Activated naive CD4-positive, alpha-beta T cell treated with anti-CD3 and anti-CD28 coated beads, Interleukin-2, amount 50 U/mL, for 24 hours (primary cell): ENCODE measurements around the gene CRTAC1.

Experiments
- H3K27ac Mint-ChIP-seq: one replicate; pipeline ENCODE4 v1.8.0; 2021; ENCODE audit warnings: mild to moderate bottlenecking, mixed read lengths
- H3K27me3 Mint-ChIP-seq: one replicate; pipeline ENCODE4 v1.8.0; 2021; ENCODE audit warnings: mixed read lengths
- H3K36me3 Mint-ChIP-seq: one replicate; pipeline ENCODE4 v1.8.0; 2021; ENCODE audit warnings: mixed read lengths
- H3K4me1 Mint-ChIP-seq: one replicate; pipeline ENCODE4 v1.8.0; 2021; ENCODE audit warnings: mixed read lengths
- H3K4me3 Mint-ChIP-seq: one replicate; pipeline ENCODE4 v1.8.0; 2021; ENCODE audit warnings: mild to moderate bottlenecking, mixed read lengths
- H3K9me3 Mint-ChIP-seq: one replicate; pipeline ENCODE4 v1.8.0; 2021; ENCODE audit warnings: mixed read lengths

Gene CRTAC1

GRCh38 chr10:97961945-97962344 is 68.5 kb downstream of the CRTAC1 start:
- Mint-ChIP-seq H3K9me3 (no peaks in the 10 kb centered on the region), H3K27me3 (peaks cover 30% of the 10 kb centered on the region), H3K27ac (no peak overlapping the region), H3K4me3 (no peak overlapping the region), H3K36me3 (no peaks in the 10 kb centered on the region), H3K4me1 (no peaks in the 10 kb centered on the region)

GRCh38 chr10:97960269-97961056 is 70.0 kb downstream of the CRTAC1 start:
- Mint-ChIP-seq H3K4me1 (no peaks in the 10 kb centered on the region), H3K9me3 (no peaks in the 10 kb centered on the region), H3K27me3 (peaks cover 30% of the 10 kb centered on the region), H3K36me3 (no peaks in the 10 kb centered on the region), H3K27ac (no peak overlapping the region), H3K4me3 (no peak overlapping the region)

- H3K4me1 Mint-ChIP-seq, result no peaks in the 10 kb centered on the region
- peaks cover 23% of the 10 kb centered on the region for H3K27me3 Mint-ChIP-seq
- H3K4me3 Mint-ChIP-seq, result no peak overlapping the region
- peaks cover 2% of the 10 kb centered on the region for H3K36me3 Mint-ChIP-seq
- H3K27ac Mint-ChIP-seq, result no peak overlapping the region
- peaks cover 7% of the 10 kb centered on the region for H3K9me3 Mint-ChIP-seq
These were observed 81.0 kb downstream of the CRTAC1 start for GRCh38 chr10:97949462-97949861.

GRCh38 chr10:97948822-97949221 is 81.6 kb downstream of the CRTAC1 start:
- H3K9me3 Mint-ChIP-seq, result peaks cover 7% of the 10 kb centered on the region
- no peak overlapping the region for H3K4me3 Mint-ChIP-seq
- no peaks in the 10 kb centered on the region for H3K4me1 Mint-ChIP-seq
- peaks cover 23% of the 10 kb centered on the region for H3K27me3 Mint-ChIP-seq
- no peak overlapping the region for H3K27ac Mint-ChIP-seq
- H3K36me3 Mint-ChIP-seq, result peaks cover 2% of the 10 kb centered on the region

GRCh38 chr10:97944772-97945171 is 85.6 kb downstream of the CRTAC1 start:
- peaks cover 2% of the 10 kb centered on the region for H3K36me3 Mint-ChIP-seq
- H3K4me3 Mint-ChIP-seq, result no peak overlapping the region
- H3K9me3 Mint-ChIP-seq, result peaks cover 7% of the 10 kb centered on the region
- no peak overlapping the region for H3K27ac Mint-ChIP-seq
- H3K4me1 Mint-ChIP-seq, result no peaks in the 10 kb centered on the region
- peaks cover 27% of the 10 kb centered on the region for H3K27me3 Mint-ChIP-seq

GRCh38 chr10:97943294-97943693 is 87.1 kb downstream of the CRTAC1 start:
- peaks cover 4% of the 10 kb centered on the region for H3K9me3 Mint-ChIP-seq
- H3K36me3 Mint-ChIP-seq, result peaks cover 2% of the 10 kb centered on the region
- no peaks in the 10 kb centered on the region for H3K4me1 Mint-ChIP-seq
- H3K27me3 Mint-ChIP-seq, result peaks cover 21% of the 10 kb centered on the region
- no peak overlapping the region for H3K4me3 Mint-ChIP-seq
- H3K27ac Mint-ChIP-seq, result no peak overlapping the region

GRCh38 chr10:97940534-97940933 is 89.9 kb downstream of the CRTAC1 start:
- H3K27me3 Mint-ChIP-seq, result peaks cover 12% of the 10 kb centered on the region
- peaks cover 2% of the 10 kb centered on the region for H3K36me3 Mint-ChIP-seq
- H3K4me1 Mint-ChIP-seq, result no peaks in the 10 kb centered on the region
- no peak overlapping the region for H3K27ac Mint-ChIP-seq
- no peaks in the 10 kb centered on the region for H3K9me3 Mint-ChIP-seq
- H3K4me3 Mint-ChIP-seq, result no peak overlapping the region

GRCh38 chr10:97939446-97939990 is 90.9 kb downstream of the CRTAC1 start:
- no peaks in the 10 kb centered on the region for H3K4me1 Mint-ChIP-seq
- no peaks in the 10 kb centered on the region for H3K36me3 Mint-ChIP-seq
- H3K27ac Mint-ChIP-seq, result no peak overlapping the region
- H3K9me3 Mint-ChIP-seq, result no peaks in the 10 kb centered on the region
- no peak overlapping the region for H3K4me3 Mint-ChIP-seq
- peaks cover 8% of the 10 kb centered on the region for H3K27me3 Mint-ChIP-seq

GRCh38 chr10:97937928-97938327 is 92.5 kb downstream of the CRTAC1 start:
- peaks cover 10% of the 10 kb centered on the region for H3K27me3 Mint-ChIP-seq
- no peaks in the 10 kb centered on the region for H3K9me3 Mint-ChIP-seq
- no peak overlapping the region for H3K4me3 Mint-ChIP-seq
- H3K27ac Mint-ChIP-seq, result no peak overlapping the region
- no peaks in the 10 kb centered on the region for H3K4me1 Mint-ChIP-seq
- H3K36me3 Mint-ChIP-seq, result no peaks in the 10 kb centered on the region

- no peaks in the 10 kb centered on the region for H3K36me3 Mint-ChIP-seq
These were observed 93.4 kb downstream of the CRTAC1 start for GRCh38 chr10:97937054-97937453.

GRCh38 chr10:97936126-97936525 is 94.3 kb downstream of the CRTAC1 start:
- Mint-ChIP-seq H3K9me3 (no peaks in the 10 kb centered on the region), H3K27me3 (peaks cover 5% of the 10 kb centered on the region), H3K36me3 (no peaks in the 10 kb centered on the region)

More at GRCh38 chr10:97937054-97937453, 93.4 kb downstream of the CRTAC1 start:
- Mint-ChIP-seq H3K9me3 (no peaks in the 10 kb centered on the region), H3K4me1 (no peaks in the 10 kb centered on the region), H3K27me3 (peaks cover 7% of the 10 kb centered on the region), H3K4me3 (no peak overlapping the region), H3K27ac (no peak overlapping the region)

GRCh38 chr10:97932932-97933530 is 97.4 kb downstream of the CRTAC1 start:
- H3K4me1 Mint-ChIP-seq, result no peaks in the 10 kb centered on the region
- H3K9me3 Mint-ChIP-seq, result no peaks in the 10 kb centered on the region
- H3K27ac Mint-ChIP-seq, result no peak overlapping the region
- no peaks in the 10 kb centered on the region for H3K36me3 Mint-ChIP-seq
- no peak overlapping the region for H3K4me3 Mint-ChIP-seq
- H3K27me3 Mint-ChIP-seq, result peaks cover 4% of the 10 kb centered on the region

More at GRCh38 chr10:97936126-97936525, 94.3 kb downstream of the CRTAC1 start:
- Mint-ChIP-seq H3K4me1 (no peaks in the 10 kb centered on the region), H3K27ac (no peak overlapping the region), H3K4me3 (no peak overlapping the region)

- peaks cover 8% of the 10 kb centered on the region for H3K27me3 Mint-ChIP-seq
These were observed 99.4 kb downstream of the CRTAC1 start for GRCh38 chr10:97931041-97931440.

GRCh38 chr10:97928897-97929296 is 101.5 kb downstream of the CRTAC1 start:
- H3K27me3 Mint-ChIP-seq, result peaks cover 14% of the 10 kb centered on the region
- H3K27ac Mint-ChIP-seq, result no peak overlapping the region
- H3K4me3 Mint-ChIP-seq, result no peak overlapping the region
- no peaks in the 10 kb centered on the region for H3K9me3 Mint-ChIP-seq
- no peaks in the 10 kb centered on the region for H3K4me1 Mint-ChIP-seq
- no peaks in the 10 kb centered on the region for H3K36me3 Mint-ChIP-seq

More at GRCh38 chr10:97931041-97931440, 99.4 kb downstream of the CRTAC1 start:
- H3K4me1 Mint-ChIP-seq, result no peaks in the 10 kb centered on the region
- H3K9me3 Mint-ChIP-seq, result no peaks in the 10 kb centered on the region
- no peak overlapping the region for H3K4me3 Mint-ChIP-seq
- H3K27ac Mint-ChIP-seq, result no peak overlapping the region
- H3K36me3 Mint-ChIP-seq, result no peaks in the 10 kb centered on the region

- Mint-ChIP-seq H3K27me3 (peaks cover 13% of the 10 kb centered on the region), H3K9me3 (no peaks in the 10 kb centered on the region)
These were observed 102.8 kb downstream of the CRTAC1 start for GRCh38 chr10:97927622-97928021.

GRCh38 chr10:97926055-97926454 is 104.4 kb downstream of the CRTAC1 start:
- H3K27ac Mint-ChIP-seq, result no peak overlapping the region
- peaks cover 13% of the 10 kb centered on the region for H3K27me3 Mint-ChIP-seq
- no peak overlapping the region for H3K4me3 Mint-ChIP-seq
- H3K36me3 Mint-ChIP-seq, result no peaks in the 10 kb centered on the region
- no peaks in the 10 kb centered on the region for H3K4me1 Mint-ChIP-seq
- H3K9me3 Mint-ChIP-seq, result no peaks in the 10 kb centered on the region

More at GRCh38 chr10:97927622-97928021, 102.8 kb downstream of the CRTAC1 start:
- no peaks in the 10 kb centered on the region for H3K4me1 Mint-ChIP-seq
- no peak overlapping the region for H3K4me3 Mint-ChIP-seq
- H3K36me3 Mint-ChIP-seq, result no peaks in the 10 kb centered on the region
- no peak overlapping the region for H3K27ac Mint-ChIP-seq
